Testis (tissue), 3 donors: Measurements from ENCODE around the gene GTSE1. TPM values are rescaled to one million over a fixed set of nuclear protein-coding genes. Genes with fewer than 3 reads are reported as not detected.

ENCODE experiments used
- DNase-seq: peaks from one replicate; pipeline ENCODE4 v3.0.0-alpha.2; 2019
- H3K27ac ChIP-seq, 2 donors: fragments of 200-600 bp; sonication (generic); one replicate each; pipeline ENCODE4 v1.5.1; 2019
- H3K27me3 ChIP-seq: fragments of 200-600 bp; sonication (generic); one replicate; pipeline ENCODE4 v1.5.1; 2019
- H3K36me3 ChIP-seq: fragments of 200-600 bp; sonication (generic); one replicate; pipeline ENCODE4 v1.5.1; 2017; ENCODE audit warnings: low read depth; ENCODE audit errors: missing control alignments
- H3K4me1 ChIP-seq: fragments of 200-600 bp; sonication (generic); one replicate; pipeline ENCODE4 v1.5.1; 2019
- H3K4me3 ChIP-seq, 2 donors: fragments of 200-600 bp; sonication (generic); one replicate each; pipeline ENCODE4 v1.5.1; 2017 to 2019
- H3K9me3 ChIP-seq: fragments of 200-600 bp; sonication (generic); one replicate; pipeline ENCODE4 v1.5.1; 2017
- POLR2A ChIP-seq: fragments of 450-650 bp; IDR thresholded peaks from one replicate; pipeline ENCODE4 v1.6.1; 2017; ENCODE audit warnings: antibody characterized with exemption, mild to moderate bottlenecking, moderate library complexity
- WGBS, 2 donors: methylation state at CpG; one replicate each; pipeline ENCODE4 v1.1.5; 2018; 5-methylcytosine and 5-hydroxymethylcytosine counted together
- intact Hi-C: fragments of 100-400 bp; cut with DNase I; formaldehyde crosslinking; loops from one replicate; pipeline ENCODE4 v1.15.1; 2023; ENCODE audit warnings: low total_unique reads
- polyA plus RNA-seq: library from polyadenylated mRNA; stranded (reverse); fragments of 350-450 nt; fragmentation: Illumina TruSeq; extraction: RNeasy Lipid Tissue Mini Kit (QIAGEN cat#74804); gene quantifications from one replicate; pipeline ENCODE4 v1.2.3, GENCODE V29; 2014; ENCODE audit warnings: low read depth, low replicate concordance; ENCODE audit not compliant: insufficient read depth
- total RNA-seq, 2 donors: library from RNA; depleted of rRNA; stranded (reverse); fragments of >200 nt; gene quantifications; one replicate each; pipeline ENCODE4 v1.2.3, GENCODE V29; 2016
- TF ChIP-seq, protein P1 (sequence below), 3 experiments: fragments of 450-650 bp in 2 of 3; fragments of 200-600 bp in 1 of 3; sonication (generic) in 1 of 3; IDR thresholded peaks; one replicate each; pipeline ENCODE4 v1.5.1; 2016 to 2019; ENCODE audit warnings: antibody characterized with exemption in 3 of 3, mild to moderate bottlenecking in 2 of 3, moderate library complexity in 1 of 3

GTSE1 gene
- total and polyA plus RNA-seq, 3 donors from 2014 or later, result 9.0 to 22.9 (median 10.0) TPM

GRCh38 chr22:46362203-46362933, 65.7 kb downstream of the GTSE1 start:
- no peak for DNase-seq
- H3K27ac ChIP-seq, result no peak overlapping the region
- no peaks in the 10 kb centered on the region for H3K27me3 ChIP-seq
- TF ChIP-seq POLR2A, result no peak
- TF ChIP-seq, protein P1, sequence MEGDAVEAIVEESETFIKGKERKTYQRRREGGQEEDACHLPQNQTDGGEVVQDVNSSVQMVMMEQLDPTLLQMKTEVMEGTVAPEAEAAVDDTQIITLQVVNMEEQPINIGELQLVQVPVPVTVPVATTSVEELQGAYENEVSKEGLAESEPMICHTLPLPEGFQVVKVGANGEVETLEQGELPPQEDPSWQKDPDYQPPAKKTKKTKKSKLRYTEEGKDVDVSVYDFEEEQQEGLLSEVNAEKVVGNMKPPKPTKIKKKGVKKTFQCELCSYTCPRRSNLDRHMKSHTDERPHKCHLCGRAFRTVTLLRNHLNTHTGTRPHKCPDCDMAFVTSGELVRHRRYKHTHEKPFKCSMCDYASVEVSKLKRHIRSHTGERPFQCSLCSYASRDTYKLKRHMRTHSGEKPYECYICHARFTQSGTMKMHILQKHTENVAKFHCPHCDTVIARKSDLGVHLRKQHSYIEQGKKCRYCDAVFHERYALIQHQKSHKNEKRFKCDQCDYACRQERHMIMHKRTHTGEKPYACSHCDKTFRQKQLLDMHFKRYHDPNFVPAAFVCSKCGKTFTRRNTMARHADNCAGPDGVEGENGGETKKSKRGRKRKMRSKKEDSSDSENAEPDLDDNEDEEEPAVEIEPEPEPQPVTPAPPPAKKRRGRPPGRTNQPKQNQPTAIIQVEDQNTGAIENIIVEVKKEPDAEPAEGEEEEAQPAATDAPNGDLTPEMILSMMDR (IDR thresholded peaks at IDR 0.05), result no peak
- no peaks in the 10 kb centered on the region for H3K36me3 ChIP-seq
- H3K4me3 ChIP-seq, result no peak overlapping the region
- intact Hi-C loops, result loop anchor here (5.0 kb wide), 1 partner anchor 180 kb away; no protein-coding TSS in a partner anchor
- no peaks in the 10 kb centered on the region for H3K4me1 ChIP-seq
- 71 to 77% methylated on average over 20 to 25 of the region's 25 CpGs for WGBS, 2 donors
- H3K9me3 ChIP-seq, result no peaks in the 10 kb centered on the region

- no peaks in the 10 kb centered on the region for H3K27me3 ChIP-seq
- H3K27ac ChIP-seq, result no peak overlapping the region
- H3K9me3 ChIP-seq, result no peaks in the 10 kb centered on the region
- WGBS, 2 donors, result 88 to 91% methylated on average over 12 to 15 of the region's 15 CpGs
- DNase-seq, result no peak
- H3K4me1 ChIP-seq, result no peaks in the 10 kb centered on the region
- intact Hi-C loops, result loop anchor here (5.0 kb wide), 1 partner anchor 179 kb away; no protein-coding TSS in a partner anchor
- H3K36me3 ChIP-seq, result no peaks in the 10 kb centered on the region
- H3K4me3 ChIP-seq, result no peak overlapping the region
- no peak for TF ChIP-seq POLR2A
- TF ChIP-seq, protein P1 (IDR thresholded peaks at IDR 0.05), result no peak
Measured at GRCh38 chr22:46362934-46363515, 66.4 kb downstream of the GTSE1 start.

GRCh38 chr22:46363611-46364321, 67.1 kb downstream of the GTSE1 start:
- intact Hi-C loops, result loop anchor here (5.0 kb wide), 1 partner anchor 179 kb away; no protein-coding TSS in a partner anchor
- no peak overlapping the region for H3K4me3 ChIP-seq
- no peaks in the 10 kb centered on the region for H3K36me3 ChIP-seq
- WGBS, 2 donors, result 80 to 86% methylated on average over 3 to 35 of the region's 35 CpGs
- no peaks in the 10 kb centered on the region for H3K4me1 ChIP-seq
- no peaks in the 10 kb centered on the region for H3K27me3 ChIP-seq
- TF ChIP-seq POLR2A, result no peak
- no peak overlapping the region for H3K27ac ChIP-seq
- no peak for DNase-seq
- no peaks in the 10 kb centered on the region for H3K9me3 ChIP-seq

- Histone ChIP-seq H3K36me3 (no peaks in the 10 kb centered on the region), H3K4me3 (no peak overlapping the region), H3K9me3 (no peaks in the 10 kb centered on the region), H3K27me3 (no peaks in the 10 kb centered on the region), H3K27ac (no peak overlapping the region), H3K4me1 (no peaks in the 10 kb centered on the region)
- intact Hi-C loops, result loop anchor here (5.0 kb wide), 1 partner anchor 178 kb away; no protein-coding TSS in a partner anchor
- no peak for DNase-seq
- 83 to 85% methylated on average over 2 to 26 of the region's 26 CpGs for WGBS, 2 donors
- TF ChIP-seq, protein P1 (IDR thresholded peaks at IDR 0.05), result no peak
- TF ChIP-seq POLR2A, result no peak
Measured at GRCh38 chr22:46364341-46365165, 67.9 kb downstream of the GTSE1 start.
